GM18508 (cell line): ENCODE measurements around the gene HP.

Source experiments
- ATAC-seq: cut with Tn5 transposase; IDR thresholded peaks from one replicate; pipeline ENCODE4 v1.9.1; 2021; ENCODE audit warnings: moderate number of reproducible peaks; ENCODE audit not compliant: insufficient read depth, unreplicated experiment

HP gene

DNA sequence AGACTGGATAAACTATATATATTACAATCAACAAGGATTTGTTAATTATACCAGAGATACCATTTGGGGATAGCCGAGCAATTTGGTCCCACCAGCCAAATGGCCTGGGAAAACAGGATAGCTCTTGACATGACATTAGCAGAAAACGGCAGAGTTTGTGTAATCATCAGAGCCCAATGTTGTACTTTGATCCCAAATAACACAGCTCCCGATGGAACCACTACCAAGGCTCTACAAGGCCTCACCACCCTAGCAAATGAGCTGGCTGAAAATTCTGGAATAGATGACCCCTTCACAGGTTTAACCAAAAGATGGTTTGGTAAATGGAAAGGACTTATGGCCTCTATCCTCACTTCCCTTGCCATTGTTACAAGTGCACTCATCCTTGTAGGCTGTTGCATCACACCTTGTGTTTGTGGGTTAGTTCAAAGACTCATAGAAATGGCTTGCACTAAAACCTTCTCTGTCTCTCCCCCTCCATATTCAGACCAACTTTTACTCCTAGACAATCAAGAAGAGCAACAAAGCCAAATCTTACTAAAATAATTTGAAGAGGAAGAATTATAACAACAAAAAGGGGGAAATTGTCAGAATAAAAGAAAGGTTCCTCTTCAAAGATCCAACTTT is 29.6 kb downstream of the HP start:
- ATAC-seq = no peak

DNA sequence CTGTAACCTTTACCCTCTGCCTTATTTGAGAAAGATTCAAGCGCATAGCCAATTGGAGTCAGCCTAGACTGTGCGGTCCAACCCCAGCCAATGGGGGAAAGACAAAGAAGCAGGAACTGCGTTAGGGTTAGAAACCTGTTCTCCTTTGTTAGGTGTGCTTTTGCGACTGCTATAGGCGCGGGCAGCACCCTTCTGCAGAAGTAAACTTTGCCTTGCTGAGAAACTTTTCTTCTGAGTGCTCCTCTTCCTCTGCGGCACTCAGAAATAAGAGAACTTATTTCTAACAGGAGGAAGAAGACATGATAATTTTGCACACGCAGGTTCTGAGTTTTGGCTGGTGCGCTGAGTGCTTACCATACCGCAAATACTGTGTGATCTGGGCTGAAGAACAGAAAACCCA is 30.1 kb downstream of the HP start:
- no peak for ATAC-seq

DNA sequence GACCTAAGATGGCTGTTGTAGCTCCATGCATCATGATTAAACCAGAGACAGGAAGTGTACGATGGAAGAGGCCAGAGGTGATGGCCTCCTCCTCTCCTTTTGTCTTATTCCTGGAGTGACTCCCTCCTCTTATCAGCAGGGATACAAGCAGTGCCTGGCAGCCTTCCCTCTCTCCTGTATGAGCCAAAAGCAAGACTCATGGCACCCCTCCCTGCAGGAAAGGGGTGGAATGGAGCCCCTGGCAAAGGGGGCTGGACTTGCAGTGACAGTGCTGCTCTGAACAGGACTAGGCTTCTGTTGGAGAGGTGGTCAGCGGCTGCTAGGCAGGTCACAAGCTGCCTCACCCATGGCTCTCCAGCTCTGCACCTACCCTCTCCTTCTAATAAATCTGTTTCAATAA is 30.7 kb downstream of the HP start:
- ATAC-seq = no peak

DNA sequence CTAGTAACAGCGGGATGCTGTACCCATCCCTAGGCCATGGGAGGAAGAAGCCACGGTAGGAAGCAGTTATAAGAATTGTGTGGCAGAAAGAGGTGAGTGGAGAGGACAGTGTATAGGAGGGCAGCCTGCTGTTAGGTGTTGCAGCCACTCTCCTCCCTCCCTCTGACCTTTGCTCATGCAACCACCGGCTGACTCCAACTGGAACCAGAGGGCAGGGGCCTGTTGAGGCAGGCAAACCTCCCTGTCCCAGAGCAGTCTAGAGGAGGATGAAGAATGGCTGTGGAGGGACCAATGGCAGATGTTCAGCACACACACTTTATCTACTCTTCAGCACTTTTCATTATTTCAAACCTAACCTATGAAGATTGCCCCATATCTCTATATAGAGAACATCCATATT is 36.9 kb downstream of the HP start:
- no peak for ATAC-seq

DNA sequence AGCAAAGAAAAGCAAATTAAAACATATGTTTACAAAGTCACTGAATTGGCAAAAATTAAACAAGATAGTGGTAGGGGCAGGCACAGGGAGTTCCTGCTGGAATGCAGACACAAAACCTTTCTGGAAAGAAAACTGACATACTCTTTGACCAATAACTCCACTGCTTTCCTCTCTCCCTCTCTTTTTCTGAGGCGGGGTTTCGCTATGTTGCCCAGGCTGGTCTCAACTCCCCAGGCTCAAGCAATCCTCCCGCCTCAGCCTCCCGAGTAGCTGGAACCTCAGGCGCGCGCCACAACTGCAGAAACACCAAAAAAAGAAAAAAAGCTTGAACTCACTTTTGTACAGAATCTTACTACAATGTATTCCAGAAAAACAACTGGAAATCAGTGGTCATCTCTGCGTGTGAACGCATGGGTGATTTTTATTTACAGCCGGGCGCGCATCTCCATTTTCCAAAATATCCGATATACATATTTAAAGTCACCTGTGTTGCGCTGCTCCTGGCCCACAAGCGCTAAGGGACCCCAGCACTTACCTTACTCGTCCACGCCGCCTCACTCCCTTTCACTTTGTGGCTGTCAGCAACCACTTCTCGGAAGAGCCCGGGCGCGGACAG is 38.6 kb downstream of the HP start:
- ATAC-seq = no peak

DNA sequence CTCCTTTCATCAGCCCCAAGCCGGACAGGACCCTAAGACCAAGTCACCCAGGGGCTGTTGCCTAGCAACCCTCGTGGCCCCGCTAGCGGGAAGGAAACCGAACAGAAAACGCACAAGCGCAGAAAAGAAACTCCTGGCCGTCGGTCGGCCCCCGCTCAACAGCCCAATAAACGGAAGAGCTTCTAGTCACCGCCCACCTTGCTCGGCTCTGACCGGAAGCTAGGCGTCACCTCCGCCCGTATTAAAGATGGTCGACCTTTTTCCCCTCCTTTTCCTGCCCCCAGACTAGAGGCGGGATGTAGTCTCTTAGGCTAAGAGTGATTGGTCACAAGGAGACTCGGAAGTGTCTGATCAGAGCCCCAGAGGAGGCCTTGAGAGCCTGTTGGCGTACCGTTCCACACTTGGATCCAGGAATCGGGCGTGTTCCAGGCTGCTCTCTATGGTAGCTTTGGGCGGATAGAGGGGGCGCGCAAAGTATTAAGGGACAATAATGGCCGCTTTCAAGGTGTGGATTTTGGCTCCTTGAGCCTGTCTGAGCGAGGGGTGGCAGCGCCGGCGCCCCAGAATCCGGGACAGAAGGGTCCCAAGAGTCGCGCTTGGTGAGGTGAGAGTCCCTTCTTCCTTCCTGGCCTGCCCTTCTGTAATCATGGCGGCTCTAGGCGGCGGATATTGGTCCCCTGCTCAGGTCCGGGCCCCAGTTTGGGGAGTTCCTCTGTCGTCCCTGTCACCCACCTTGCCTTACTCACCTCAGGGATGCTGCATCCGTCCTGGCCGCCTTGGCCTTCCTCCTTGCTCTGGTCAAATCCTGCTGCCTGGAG is 39.4 kb downstream of the HP start, which contains the start of the genes DHX38 and TXNL4B:
TSS of gene DHX38 (plus strand) at position 400 of the 818 bp plus-strand sequence. CDS start 2,311 bp downstream, outside the sequence.
TSS of gene TXNL4B (minus strand) at position 173 of the 818 bp plus-strand sequence. CDS start 2,871 bp downstream, outside the sequence.
- peak; percentile 96 for ATAC-seq

DNA sequence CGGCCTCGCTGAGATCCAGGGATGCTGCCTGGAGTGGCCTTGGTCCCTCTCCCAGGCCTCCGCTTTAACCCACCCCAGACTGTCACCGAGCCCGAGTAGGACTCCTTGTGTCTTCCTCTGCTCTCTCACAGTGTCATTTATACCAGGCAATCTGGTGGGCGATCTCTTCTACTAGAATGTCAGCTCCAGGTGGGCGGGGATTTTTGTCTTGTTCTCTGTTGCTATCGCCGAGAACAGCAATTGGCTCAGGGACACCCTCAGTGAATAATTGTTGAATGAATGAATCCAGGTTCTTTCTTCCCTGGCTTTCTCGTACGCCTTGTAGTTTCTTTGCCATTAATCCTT is 39.9 kb downstream of the HP start:
- no peak for ATAC-seq

DNA sequence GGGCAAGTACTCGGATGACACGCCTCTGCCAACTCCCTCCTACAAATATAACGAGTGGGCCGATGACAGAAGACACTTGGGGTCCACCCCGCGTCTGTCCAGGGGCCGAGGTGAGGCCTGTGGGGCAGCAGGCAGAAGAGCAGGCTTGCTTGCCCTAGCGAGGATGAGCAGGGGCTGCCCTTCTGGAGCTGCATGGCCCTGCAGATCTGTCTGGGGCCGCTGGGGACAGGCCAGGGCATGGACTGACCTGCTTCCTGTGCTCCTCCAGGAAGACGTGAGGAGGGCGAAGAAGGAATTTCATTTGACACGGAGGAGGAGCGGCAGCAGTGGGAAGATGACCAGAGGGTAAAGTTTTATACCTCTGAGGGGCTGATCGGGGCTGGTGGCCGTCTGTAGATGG is 44.6 kb downstream of the HP start:
- ATAC-seq = no peak

DNA sequence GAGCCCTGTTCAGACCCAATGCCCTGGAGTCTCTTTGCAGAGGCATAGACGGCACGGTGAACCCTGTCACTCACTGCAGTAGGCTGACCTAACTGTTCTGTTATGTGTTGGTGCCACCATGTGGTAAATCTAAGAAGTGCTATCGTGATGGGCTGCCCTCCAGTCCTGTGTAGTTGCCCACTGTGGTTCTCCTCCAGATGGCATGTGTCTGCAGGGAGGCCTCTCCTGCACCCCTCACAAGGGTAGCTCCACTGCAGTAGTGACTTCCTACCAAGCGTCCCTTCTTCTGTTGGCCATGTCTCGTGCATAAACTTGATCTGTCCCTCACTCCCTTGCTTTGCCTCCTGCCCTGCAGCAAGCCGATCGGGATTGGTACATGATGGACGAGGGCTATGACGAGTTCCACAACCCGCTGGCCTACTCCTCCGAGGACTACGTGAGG is 45.1 kb downstream of the HP start:
- no peak for ATAC-seq

DNA sequence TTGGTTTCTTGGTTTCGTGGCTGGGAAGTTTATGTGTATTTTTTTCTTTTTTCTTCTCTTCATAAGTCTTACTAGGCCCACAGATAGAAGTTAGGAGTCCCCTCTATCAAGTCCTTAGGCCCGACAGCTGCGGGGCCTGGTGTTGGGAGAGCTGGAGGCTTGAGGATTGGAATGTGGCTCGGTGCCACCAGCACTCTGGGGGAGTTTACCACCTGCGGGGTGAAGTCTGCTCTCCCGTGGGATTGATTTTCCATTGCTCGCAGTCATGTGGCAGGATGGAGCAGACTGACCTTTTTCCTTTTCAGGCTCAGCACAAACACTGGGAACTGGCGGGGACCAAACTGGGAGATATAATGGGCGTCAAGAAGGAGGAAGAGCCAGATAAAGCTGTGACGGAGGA is 46.9 kb downstream of the HP start:
- ATAC-seq = no peak

DNA sequence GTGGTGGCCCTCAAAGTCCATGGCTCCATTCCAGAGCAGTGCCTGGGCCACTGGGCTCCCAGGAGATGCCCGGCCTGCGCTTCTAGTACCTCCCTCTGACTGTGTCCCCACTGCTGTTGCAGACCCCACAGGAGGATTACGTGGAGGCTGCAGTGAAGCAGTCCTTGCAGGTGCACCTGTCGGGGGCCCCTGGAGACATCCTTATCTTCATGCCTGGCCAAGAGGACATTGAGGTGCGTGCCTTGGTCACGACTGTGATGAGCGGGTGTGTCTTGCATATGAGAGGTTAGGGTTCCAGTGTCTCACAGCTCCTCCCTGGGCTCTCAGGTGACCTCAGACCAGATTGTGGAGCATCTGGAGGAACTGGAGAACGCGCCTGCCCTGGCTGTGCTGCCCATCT is 50.6 kb downstream of the HP start:
- no peak for ATAC-seq

DNA sequence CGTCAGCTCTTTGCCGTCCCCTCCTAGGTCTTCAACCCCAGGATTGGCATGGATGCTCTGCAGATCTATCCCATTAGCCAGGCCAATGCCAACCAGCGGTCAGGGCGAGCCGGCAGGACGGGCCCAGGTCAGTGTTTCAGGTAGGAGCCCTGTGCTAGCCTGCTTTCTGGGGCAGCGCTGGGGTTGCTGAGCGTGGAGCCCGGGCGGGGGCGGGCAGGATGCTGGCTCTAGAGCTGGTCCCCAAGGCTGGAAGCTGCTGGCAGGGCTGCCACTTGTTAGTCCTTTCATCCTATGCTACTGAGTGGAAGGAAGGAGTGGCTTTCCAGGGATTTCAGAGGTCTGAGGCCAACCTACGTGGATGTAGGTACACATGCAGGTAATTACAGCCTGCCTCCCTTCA is 51.7 kb downstream of the HP start:
- no peak for ATAC-seq

DNA sequence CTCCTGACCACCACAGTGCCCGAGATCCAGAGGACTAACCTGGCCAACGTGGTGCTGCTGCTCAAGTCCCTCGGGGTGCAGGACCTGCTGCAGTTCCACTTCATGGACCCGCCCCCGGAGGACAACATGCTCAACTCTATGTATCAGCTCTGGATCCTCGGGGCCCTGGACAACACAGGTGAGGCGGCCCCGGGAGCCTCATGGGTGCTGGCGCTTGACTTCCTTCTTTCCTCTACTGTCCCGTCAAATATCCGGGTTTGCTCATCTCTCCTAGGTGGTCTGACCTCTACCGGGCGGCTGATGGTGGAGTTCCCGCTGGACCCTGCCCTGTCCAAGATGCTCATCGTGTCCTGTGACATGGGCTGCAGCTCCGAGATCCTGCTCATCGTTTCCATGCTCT is 53.1 kb downstream of the HP start:
- ATAC-seq = no peak

DNA sequence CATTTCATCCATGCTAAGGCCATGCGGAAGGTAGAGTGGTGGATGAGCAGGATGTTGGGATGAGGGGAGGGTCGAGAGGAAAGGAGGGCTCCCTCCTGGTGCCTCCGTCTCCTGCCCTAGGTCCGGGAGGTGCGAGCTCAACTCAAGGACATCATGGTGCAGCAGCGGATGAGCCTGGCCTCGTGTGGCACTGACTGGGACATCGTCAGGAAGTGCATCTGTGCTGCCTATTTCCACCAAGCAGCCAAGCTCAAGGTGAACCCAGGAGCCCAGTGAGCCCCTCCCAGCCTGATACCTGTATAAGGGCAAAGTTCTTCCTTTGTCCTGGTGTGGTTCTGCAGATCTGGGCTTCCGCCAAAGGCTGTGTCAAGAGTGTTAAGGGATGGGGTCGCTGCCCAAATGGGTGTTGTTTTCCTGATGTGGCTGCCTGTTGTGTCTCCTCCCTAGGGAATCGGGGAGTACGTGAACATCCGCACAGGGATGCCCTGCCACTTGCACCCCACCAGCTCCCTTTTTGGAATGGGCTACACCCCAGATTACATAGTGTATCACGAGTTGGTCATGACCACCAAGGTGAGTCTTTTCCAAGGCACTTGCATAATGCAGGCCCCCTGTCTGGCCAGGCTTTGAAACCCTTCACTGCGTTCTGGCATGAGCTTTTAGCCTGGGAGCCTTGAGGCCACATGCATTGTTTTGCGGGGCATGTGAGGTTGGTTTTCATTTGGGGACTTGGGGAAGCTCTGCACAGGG is 54.2 kb downstream of the HP start:
- no peak for ATAC-seq

DNA sequence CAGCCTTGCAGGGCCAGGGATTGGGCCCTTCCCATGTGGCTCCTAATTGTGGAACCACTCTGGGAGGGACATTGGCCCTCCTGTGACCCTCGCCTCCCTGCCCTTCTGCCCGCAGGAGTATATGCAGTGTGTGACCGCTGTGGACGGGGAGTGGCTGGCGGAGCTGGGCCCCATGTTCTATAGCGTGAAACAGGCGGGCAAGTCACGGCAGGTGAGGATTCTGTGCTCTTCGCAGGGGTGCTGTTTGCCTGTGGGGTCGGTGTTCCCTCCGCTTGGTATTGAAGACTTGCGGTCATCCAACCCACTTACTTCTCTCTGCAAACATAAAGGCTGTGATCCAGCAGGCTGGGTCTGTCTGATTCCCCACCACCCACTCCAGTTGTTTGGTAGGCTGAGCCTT is 55.0 kb downstream of the HP start:
- no peak for ATAC-seq

DNA sequence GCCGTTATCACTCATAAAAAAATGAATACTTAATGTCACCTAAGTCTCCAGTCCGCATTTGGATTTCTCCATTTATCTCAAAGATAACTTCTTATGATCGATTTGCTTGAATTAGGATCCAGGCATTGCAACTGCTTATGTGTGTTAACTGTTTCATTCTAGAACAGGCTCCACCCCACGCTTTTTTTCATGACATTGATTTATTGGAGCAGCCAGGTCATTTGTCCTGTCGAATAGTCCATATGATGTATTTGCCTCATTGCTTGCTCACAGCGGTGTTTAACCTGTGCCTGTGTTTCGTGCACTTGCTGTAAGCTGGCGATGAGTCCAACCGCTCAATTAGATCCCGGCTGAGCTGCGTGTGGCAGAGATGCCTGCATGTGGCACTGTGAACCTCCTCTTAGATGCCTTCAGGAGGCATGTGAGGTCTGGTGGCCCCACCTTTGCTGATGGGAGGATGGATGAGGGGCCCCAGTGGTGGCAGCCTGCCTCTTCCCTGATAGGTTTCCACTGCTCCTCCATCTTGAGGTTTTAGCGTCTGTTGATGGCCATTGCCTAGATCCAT is 55.7 kb downstream of the HP start:
- ATAC-seq = no peak
